ENCODE data around the gene GSTT2.

DNA sequence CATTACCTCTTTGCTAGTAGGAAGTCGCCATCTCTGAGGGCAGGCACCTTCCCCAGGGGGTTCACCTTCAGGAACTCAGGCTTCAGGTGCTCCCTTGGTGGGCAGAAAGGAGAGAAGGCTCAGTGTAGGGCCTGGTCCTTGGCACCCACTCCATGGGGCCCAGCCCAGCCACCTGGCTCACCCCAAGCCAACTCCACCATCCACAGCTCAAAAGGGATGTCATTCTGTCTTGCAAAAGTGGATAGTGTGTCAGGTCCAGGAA lies 28.0 kb downstream of the GSTT2 start:
- TF ChIP-seq, protein P1, sequence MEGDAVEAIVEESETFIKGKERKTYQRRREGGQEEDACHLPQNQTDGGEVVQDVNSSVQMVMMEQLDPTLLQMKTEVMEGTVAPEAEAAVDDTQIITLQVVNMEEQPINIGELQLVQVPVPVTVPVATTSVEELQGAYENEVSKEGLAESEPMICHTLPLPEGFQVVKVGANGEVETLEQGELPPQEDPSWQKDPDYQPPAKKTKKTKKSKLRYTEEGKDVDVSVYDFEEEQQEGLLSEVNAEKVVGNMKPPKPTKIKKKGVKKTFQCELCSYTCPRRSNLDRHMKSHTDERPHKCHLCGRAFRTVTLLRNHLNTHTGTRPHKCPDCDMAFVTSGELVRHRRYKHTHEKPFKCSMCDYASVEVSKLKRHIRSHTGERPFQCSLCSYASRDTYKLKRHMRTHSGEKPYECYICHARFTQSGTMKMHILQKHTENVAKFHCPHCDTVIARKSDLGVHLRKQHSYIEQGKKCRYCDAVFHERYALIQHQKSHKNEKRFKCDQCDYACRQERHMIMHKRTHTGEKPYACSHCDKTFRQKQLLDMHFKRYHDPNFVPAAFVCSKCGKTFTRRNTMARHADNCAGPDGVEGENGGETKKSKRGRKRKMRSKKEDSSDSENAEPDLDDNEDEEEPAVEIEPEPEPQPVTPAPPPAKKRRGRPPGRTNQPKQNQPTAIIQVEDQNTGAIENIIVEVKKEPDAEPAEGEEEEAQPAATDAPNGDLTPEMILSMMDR (IDR thresholded peaks at IDR 0.05): no peak
- no peak for TF ChIP-seq POLR2A (IDR thresholded peaks at IDR 0.05)

Data from heart left ventricle (tissue), 13 donors.